Suprapubic skin (tissue), 3 donors: Measurements from ENCODE around the gene SETBP1.

Experiments used
- CTCF ChIP-seq, 2 donors: fragments of 200-600 bp in 1 of 2; fragments of 450-650 bp in 1 of 2; sonication (generic) in 1 of 2; IDR thresholded peaks; one replicate each; pipeline ENCODE4 v1.5.1; 2016 to 2019; ENCODE audit warnings: antibody characterized with exemption in 2 of 2, mild to moderate bottlenecking in 1 of 2, moderate library complexity in 1 of 2
- POLR2A ChIP-seq, 2 donors: fragments of 450-650 bp; IDR thresholded peaks; one replicate each; pipeline ENCODE4 v1.6.1; 2017; ENCODE audit warnings: antibody characterized with exemption in 2 of 2, mild to moderate bottlenecking in 2 of 2, moderate library complexity in 2 of 2

GRCh38 chr18:44777457-44778192, 96.9 kb downstream of the SETBP1 start:
- TF ChIP-seq CTCF (IDR thresholded peaks at IDR 0.05) = no peak
- TF ChIP-seq POLR2A (IDR thresholded peaks at IDR 0.05) = no peak
